ENCODE results near the gene MR1.

DNA sequence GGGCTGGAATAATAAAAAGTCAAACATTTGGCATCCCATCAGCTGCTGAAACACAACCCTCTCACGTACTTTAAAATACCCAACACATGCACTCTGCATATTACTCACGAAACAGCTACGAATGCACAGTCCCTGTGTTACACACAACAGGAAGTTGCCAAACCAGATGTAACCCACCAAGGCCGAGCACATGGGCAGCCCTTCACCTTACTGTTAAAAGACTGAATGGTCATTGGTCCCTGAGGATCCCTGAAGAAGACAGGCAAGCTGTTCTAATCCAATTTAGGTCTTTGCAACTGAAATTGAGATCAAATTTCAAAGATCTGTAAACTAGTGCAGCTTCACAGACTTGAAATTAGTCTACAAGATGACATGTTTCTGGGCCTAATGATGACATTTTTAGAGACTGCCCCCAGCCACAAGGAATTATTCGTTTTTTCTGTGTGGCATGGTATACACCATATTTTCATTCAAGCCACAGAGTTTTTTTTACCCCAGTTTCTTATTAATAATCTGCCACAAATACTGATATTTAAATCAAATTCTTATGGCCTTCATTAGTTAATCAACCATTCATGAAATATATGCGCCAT, 29.1 kb downstream of the MR1 start:
- TF ChIP-seq ZNF112 (tag by site-specific recombination; IDR thresholded peaks at IDR 0.05) (no peak), ZNF133 (tag by site-specific recombination; IDR thresholded peaks at IDR 0.05) (no peak), ZNF561 (tag by site-specific recombination; IDR thresholded peaks at IDR 0.05; ENCODE audit: borderline replicate concordance) (no peak)
- TF ChIP-seq, protein P1, sequence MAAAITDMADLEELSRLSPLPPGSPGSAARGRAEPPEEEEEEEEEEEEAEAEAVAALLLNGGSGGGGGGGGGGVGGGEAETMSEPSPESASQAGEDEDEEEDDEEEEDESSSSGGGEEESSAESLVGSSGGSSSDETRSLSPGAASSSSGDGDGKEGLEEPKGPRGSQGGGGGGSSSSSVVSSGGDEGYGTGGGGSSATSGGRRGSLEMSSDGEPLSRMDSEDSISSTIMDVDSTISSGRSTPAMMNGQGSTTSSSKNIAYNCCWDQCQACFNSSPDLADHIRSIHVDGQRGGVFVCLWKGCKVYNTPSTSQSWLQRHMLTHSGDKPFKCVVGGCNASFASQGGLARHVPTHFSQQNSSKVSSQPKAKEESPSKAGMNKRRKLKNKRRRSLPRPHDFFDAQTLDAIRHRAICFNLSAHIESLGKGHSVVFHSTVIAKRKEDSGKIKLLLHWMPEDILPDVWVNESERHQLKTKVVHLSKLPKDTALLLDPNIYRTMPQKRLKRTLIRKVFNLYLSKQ (tag by site-specific recombination; IDR thresholded peaks at IDR 0.05; ENCODE audit: borderline replicate concordance) = no peak
- TF ChIP-seq, protein P2, sequence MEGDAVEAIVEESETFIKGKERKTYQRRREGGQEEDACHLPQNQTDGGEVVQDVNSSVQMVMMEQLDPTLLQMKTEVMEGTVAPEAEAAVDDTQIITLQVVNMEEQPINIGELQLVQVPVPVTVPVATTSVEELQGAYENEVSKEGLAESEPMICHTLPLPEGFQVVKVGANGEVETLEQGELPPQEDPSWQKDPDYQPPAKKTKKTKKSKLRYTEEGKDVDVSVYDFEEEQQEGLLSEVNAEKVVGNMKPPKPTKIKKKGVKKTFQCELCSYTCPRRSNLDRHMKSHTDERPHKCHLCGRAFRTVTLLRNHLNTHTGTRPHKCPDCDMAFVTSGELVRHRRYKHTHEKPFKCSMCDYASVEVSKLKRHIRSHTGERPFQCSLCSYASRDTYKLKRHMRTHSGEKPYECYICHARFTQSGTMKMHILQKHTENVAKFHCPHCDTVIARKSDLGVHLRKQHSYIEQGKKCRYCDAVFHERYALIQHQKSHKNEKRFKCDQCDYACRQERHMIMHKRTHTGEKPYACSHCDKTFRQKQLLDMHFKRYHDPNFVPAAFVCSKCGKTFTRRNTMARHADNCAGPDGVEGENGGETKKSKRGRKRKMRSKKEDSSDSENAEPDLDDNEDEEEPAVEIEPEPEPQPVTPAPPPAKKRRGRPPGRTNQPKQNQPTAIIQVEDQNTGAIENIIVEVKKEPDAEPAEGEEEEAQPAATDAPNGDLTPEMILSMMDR (tag by site-specific recombination; IDR thresholded peaks at IDR 0.05) = no peak

All from HEK293 (cell line).